ENCODE measurements around the gene TUBA4B.

DNA sequence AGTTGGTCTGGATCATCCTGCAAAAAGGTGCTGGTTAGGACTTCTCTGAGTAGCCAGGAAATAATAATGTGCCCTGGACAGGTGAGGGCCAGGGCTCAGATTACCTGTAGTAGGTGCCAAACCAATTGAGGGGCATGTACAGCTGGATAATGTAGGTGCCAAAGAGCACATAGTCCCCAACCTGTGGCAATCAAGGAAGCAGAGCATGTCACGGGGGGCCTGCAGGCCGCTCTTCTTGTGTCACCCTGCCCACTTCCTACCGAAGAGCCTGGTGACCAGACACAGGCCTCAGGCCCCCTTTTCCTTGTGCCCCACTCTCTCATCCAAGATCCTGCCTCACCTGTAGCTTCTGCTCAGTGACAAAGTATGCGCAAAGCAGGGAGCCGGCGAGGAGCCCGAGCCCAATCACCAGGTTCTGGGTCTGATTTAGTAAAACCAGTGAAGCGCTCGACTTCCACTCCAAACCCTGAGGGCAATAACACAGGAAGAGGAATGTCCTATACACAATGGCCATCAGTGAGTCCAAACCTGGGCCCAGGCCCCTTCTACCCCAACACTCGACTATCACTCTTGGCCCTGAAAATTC lies 39.5 kb upstream of the TUBA4B start:
- no peak for TF ChIP-seq PKNOX1 (IDR thresholded peaks at IDR 0.05)
- TF ChIP-seq FOXA1 (IDR thresholded peaks at IDR 0.05) = no peak
- no peak for TF ChIP-seq FOXM1 (IDR thresholded peaks at IDR 0.05; ENCODE audit: borderline replicate concordance)
- no peak for TF ChIP-seq TARDBP (IDR thresholded peaks at IDR 0.05)
